DOHH2 (cell line): ENCODE measurements around the gene UTS2.

Experiments
- H3F3A ChIP-seq: fragments of 200-600 bp; sonication (generic), shearing (Covaris generic); 2 replicates; pipeline ENCODE4 v1.6.0; 2016; ENCODE audit warnings: antibody characterized with exemption, mild to moderate bottlenecking; ENCODE audit not compliant: control insufficient read depth, insufficient read depth
- H3K27ac ChIP-seq: fragments of 200-600 bp; sonication (generic); 2 replicates; pipeline ENCODE4 v1.5.1; 2014; ENCODE audit warnings: low read depth, mild to moderate bottlenecking, low read length, moderate library complexity
- H3K27me3 ChIP-seq: fragments of 200-600 bp; sonication (generic); 2 replicates; pipeline ENCODE4 v1.6.1; 2014; ENCODE audit warnings: mild to moderate bottlenecking, low read length, mixed read lengths; ENCODE audit not compliant: control insufficient read depth
- H3K36me3 ChIP-seq: fragments of 200-600 bp; sonication (generic); 2 replicates; pipeline ENCODE4 v1.6.1; 2014; ENCODE audit warnings: mild to moderate bottlenecking, low read length, moderate library complexity, mixed read lengths; ENCODE audit not compliant: control insufficient read depth
- H3K4me1 ChIP-seq: fragments of 200-600 bp; sonication (generic); 2 replicates; pipeline ENCODE4 v1.6.1; 2014; ENCODE audit warnings: mild to moderate bottlenecking, low read length, mixed read lengths; ENCODE audit not compliant: control insufficient read depth
- H3K4me2 ChIP-seq: fragments of 200-600 bp; sonication (generic); 2 replicates; pipeline ENCODE4 v1.6.0; 2014; ENCODE audit warnings: mild to moderate bottlenecking, low read length, moderate library complexity
- H3K4me3 ChIP-seq: fragments of 200-600 bp; sonication (generic); 2 replicates; pipeline ENCODE4 v1.5.1; 2014; ENCODE audit warnings: mild to moderate bottlenecking, low read length, mixed read lengths
- H3K79me2 ChIP-seq: fragments of 200-600 bp; sonication (generic); 2 replicates; pipeline ENCODE4 v1.6.1; 2014; ENCODE audit warnings: mild to moderate bottlenecking, low read length, mixed read lengths; ENCODE audit not compliant: control insufficient read depth
- H3K9me2 ChIP-seq: fragments of 200-600 bp; sonication (generic); replicated peaks from 2 replicates; pipeline ENCODE4 v1.6.1; 2014; ENCODE audit warnings: mild to moderate bottlenecking, low read length, mixed read lengths; ENCODE audit not compliant: control insufficient read depth
- H3K9me3 ChIP-seq: fragments of 200-600 bp; sonication (generic); 2 replicates; pipeline ENCODE4 v1.6.1; 2014; ENCODE audit warnings: antibody characterized with exemption, low read length, mixed read lengths; ENCODE audit not compliant: control insufficient read depth, insufficient read depth
- H4K20me1 ChIP-seq: fragments of 200-600 bp; sonication (generic); 2 replicates; pipeline ENCODE4 v1.6.0; 2014; ENCODE audit warnings: low read depth, mild to moderate bottlenecking, antibody characterized with exemption, low read length, moderate library complexity; ENCODE audit not compliant: control insufficient read depth, insufficient read depth
- EZH2phosphoT487 ChIP-seq: fragments of 200-600 bp; sonication (generic); IDR thresholded peaks from 2 replicates; pipeline ENCODE4 v1.6.1; 2017; ENCODE audit warnings: borderline replicate concordance, mild to moderate bottlenecking, antibody characterized with exemption, low read length, moderate library complexity, mixed read lengths
- TF ChIP-seq, protein P1 (sequence below): fragments of 200-600 bp; sonication (generic); IDR thresholded peaks from one replicate; pipeline ENCODE4 v1.5.1; 2014; ENCODE audit warnings: antibody characterized with exemption, mild to moderate bottlenecking, low read depth, low read length; ENCODE audit not compliant: poor library complexity, severe bottlenecking

The UTS2 gene

DNA sequence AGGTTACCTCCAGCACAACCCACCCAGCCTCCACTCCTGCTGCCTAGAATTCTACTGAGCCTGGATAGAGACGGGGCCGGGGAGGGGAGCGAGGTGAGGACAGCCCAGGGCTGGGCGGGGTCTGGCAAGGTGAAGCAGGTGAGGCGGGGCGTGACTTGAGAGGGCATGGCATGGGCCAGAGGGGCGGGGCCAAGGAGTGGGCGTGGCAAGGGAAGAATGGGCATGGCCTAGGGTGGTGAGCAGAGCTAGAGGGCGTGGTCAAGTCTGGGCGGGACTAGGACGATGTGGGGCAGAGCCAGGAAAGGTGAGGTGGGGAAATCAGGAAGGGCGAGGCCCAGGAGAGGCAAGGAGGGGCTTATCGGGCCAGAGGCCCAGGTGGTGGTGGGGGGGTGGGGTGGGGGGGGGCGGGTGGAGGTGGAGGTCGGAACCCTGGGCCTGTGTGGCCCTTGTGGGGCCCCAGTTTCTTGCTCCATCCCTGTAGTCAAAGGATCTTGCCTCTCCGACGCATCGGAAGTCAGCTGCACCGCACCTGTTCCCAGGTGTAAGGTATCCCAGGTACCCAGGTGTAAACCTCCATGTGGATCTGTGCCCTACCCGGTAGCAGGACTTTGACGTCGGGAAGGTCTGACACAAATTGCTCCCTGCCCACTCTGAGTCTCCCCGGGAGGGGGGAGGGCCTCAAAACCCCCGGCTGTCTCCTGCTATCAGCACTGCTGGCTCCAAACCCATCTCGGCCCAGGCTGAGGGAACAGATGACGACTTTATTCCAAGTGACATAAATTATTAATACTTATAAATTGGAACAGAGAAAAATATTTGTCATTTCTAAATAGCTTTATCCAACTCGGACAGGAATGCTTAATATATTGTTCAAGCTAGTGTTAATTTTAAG lies 32.9 kb upstream of the UTS2 start:
- H3K4me1 ChIP-seq = no peaks in the 10 kb centered on the region
- H3K79me2 ChIP-seq = no peaks in the 10 kb centered on the region
- peaks cover 3% of the 10 kb centered on the region; the same call in 1 of the 2 replicates for H3K9me3 ChIP-seq
- H3F3A ChIP-seq = no peaks in the 10 kb centered on the region
- no peak overlapping the region for H3K27ac ChIP-seq
- H4K20me1 ChIP-seq = no peaks in the 10 kb centered on the region
- H3K27me3 ChIP-seq = peaks cover 8% of the 10 kb centered on the region
- H3K36me3 ChIP-seq = no peaks in the 10 kb centered on the region
- H3K9me2 ChIP-seq = no peaks in the 10 kb centered on the region
- no peak overlapping the region for H3K4me3 ChIP-seq
- no peak overlapping the region for H3K4me2 ChIP-seq
- no peak for TF ChIP-seq EZH2phosphoT487
- TF ChIP-seq, protein P1, sequence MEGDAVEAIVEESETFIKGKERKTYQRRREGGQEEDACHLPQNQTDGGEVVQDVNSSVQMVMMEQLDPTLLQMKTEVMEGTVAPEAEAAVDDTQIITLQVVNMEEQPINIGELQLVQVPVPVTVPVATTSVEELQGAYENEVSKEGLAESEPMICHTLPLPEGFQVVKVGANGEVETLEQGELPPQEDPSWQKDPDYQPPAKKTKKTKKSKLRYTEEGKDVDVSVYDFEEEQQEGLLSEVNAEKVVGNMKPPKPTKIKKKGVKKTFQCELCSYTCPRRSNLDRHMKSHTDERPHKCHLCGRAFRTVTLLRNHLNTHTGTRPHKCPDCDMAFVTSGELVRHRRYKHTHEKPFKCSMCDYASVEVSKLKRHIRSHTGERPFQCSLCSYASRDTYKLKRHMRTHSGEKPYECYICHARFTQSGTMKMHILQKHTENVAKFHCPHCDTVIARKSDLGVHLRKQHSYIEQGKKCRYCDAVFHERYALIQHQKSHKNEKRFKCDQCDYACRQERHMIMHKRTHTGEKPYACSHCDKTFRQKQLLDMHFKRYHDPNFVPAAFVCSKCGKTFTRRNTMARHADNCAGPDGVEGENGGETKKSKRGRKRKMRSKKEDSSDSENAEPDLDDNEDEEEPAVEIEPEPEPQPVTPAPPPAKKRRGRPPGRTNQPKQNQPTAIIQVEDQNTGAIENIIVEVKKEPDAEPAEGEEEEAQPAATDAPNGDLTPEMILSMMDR = no peak

DNA sequence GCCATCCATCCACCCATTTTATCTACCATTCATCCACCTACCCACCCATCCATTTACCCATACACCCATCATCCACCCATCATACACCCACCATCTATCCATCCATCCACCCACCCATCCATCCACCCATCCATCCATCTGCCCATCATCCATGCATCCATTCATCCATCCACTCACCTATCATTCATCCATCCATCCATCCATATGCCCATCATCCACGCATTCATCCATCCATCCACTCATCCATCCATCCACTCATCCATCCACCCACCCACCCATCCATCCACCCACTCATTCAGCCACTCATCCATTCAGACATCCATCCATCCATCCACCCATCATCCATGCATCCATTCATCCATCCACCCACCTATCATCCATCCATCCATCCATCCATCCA lies 31.9 kb upstream of the UTS2 start:
- H3K4me3 ChIP-seq = no peak overlapping the region
- TF ChIP-seq, protein P1 = no peak
- no peak for TF ChIP-seq EZH2phosphoT487
- H3K27me3 ChIP-seq = peaks cover 9% of the 10 kb centered on the region
- no peaks in the 10 kb centered on the region for H3K4me1 ChIP-seq
- H3K36me3 ChIP-seq = no peaks in the 10 kb centered on the region
- no peaks in the 10 kb centered on the region for H4K20me1 ChIP-seq
- peaks cover 3% of the 10 kb centered on the region; the same call in 1 of the 2 replicates for H3K9me3 ChIP-seq
- H3F3A ChIP-seq = no peaks in the 10 kb centered on the region
- H3K4me2 ChIP-seq = no peak overlapping the region
- H3K9me2 ChIP-seq = no peaks in the 10 kb centered on the region
- no peak overlapping the region for H3K27ac ChIP-seq
- H3K79me2 ChIP-seq = no peaks in the 10 kb centered on the region

DNA sequence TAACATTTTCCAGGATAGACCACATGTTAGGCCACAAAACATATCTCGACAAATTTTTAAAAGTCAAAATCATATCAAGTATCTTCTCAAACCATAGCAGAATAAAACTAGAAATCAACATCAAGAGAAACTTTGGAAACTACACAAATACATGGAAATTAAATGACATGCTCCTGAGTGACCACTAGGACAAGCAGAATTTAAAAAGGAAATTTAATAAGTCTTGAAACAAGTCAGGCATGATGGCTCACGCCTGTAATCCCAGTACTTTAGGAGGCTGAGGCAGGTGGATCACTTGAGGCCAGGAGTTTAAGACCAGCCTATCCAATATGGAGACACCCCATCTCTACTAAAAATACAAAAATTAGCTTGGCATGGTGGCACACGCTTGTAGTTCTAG lies 26.4 kb upstream of the UTS2 start:
- H3F3A ChIP-seq = no peaks in the 10 kb centered on the region
- no peaks in the 10 kb centered on the region for H3K36me3 ChIP-seq
- no peaks in the 10 kb centered on the region for H4K20me1 ChIP-seq
- no peak overlapping the region for H3K27ac ChIP-seq
- no peak for TF ChIP-seq EZH2phosphoT487
- TF ChIP-seq, protein P1 = no peak
- no peak overlapping the region for H3K4me3 ChIP-seq
- no peaks in the 10 kb centered on the region for H3K4me1 ChIP-seq
- H3K79me2 ChIP-seq = no peaks in the 10 kb centered on the region
- no peaks in the 10 kb centered on the region for H3K9me2 ChIP-seq
- no peaks in the 10 kb centered on the region for H3K9me3 ChIP-seq
- no peak overlapping the region for H3K4me2 ChIP-seq
- H3K27me3 ChIP-seq = peaks cover 9% of the 10 kb centered on the region
